Measurements from ENCODE around the gene SUGCT. TPM values are rescaled to one million over a fixed set of nuclear protein-coding genes. Genes with fewer than 3 reads are reported as not detected.

SUGCT gene
- total RNA-seq, 1 experiment from 2014 or later: 4.6 TPM

DNA sequence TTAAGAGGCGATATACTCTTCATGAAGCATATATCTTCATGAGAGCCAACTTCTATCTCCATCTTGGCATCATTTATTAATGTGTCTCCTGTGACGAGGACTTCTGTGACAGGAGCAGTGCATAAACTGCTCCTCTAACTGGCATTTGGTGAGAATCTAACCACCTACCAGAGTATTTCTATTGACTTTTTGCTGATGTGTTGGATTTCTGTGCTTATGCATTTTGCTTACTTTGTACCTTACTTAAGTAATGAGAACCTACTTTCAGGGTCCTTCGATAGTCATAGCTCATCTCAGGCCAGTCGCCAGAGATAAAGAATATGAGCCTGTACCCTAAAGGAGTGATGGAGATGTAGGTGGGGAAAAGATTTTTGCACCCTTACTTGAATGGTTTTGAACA lies 265.7 kb downstream of the SUGCT start:
- ChIA-PET CTCF (no interaction called here), POLR2A (no interaction called here)
- DNase-seq (ENCODE audit: low spot score): no peak
- H3K4me1 Mint-ChIP-seq: no peaks in the 10 kb centered on the region
- no peaks in the 10 kb centered on the region for H3K36me3 Mint-ChIP-seq
- H3K4me3 Mint-ChIP-seq: no peak overlapping the region
- TF ChIP-seq, protein P1, sequence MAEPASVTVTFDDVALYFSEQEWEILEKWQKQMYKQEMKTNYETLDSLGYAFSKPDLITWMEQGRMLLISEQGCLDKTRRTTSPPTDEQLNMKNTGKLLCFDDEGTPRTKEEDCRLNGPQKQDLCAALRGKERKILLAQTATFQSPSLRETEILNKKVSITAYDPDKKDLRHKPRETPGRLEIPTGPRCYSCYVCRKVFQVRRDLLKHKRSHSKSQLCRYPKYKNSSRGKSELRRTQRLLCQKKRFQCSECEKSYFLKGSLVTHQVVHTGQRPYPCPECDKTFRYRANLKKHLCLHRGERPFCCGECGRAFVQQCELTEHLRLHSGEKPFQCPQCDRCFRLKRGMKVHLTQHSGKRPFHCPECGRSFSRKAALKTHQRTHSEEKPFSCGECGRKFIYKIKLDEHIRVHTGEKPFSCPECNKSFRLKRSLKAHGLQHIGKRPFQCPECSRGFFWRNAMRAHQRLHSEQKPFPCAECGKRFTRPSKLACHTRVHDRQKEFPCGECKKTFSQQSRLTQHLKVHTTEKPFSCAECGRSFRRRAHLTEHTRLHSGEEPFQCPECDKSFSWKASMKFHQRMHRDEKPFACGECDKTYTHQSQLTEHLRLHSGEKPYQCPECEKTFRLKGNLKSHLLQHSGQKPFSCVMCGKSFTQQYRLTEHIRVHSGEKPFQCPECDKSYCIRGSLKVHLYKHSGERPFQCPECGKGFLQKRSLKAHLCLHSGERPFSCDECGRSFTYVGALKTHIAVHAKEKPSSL (CRISPR knock-in tag; conservative IDR thresholded peaks at IDR 0.05): no peak
- TF ChIP-seq ESRRA (CRISPR knock-in tag; IDR thresholded peaks at IDR 0.05; ENCODE audit: borderline replicate concordance): no peak
- no peak for TF ChIP-seq ZNF416 (CRISPR knock-in tag; IDR thresholded peaks at IDR 0.05)
- no peak for TF ChIP-seq TP53 (CRISPR knock-in tag; IDR thresholded peaks at IDR 0.05)
- TF ChIP-seq SP1 (CRISPR knock-in tag; conservative IDR thresholded peaks at IDR 0.05): no peak
- no peak for TF ChIP-seq TEAD1 (CRISPR knock-in tag; IDR thresholded peaks at IDR 0.05)
- no peak for TF ChIP-seq ZNF281 (CRISPR knock-in tag; IDR thresholded peaks at IDR 0.05)
- no peak for TF ChIP-seq SMAD4 (CRISPR knock-in tag; IDR thresholded peaks at IDR 0.05)
- TF ChIP-seq GRHL2 (CRISPR knock-in tag; IDR thresholded peaks at IDR 0.05; ENCODE audit: insufficient replicate concordance, severe bottlenecking): no peak
- no peak for TF ChIP-seq NFE2L1 (CRISPR knock-in tag; IDR thresholded peaks at IDR 0.05)
- no peak for TF ChIP-seq SOX15 (CRISPR knock-in tag; IDR thresholded peaks at IDR 0.05)
- TF ChIP-seq NR3C1 (CRISPR knock-in tag; conservative IDR thresholded peaks at IDR 0.05; ENCODE audit: low read depth): no peak
- TF ChIP-seq NR1H2 (CRISPR knock-in tag; IDR thresholded peaks at IDR 0.05): no peak
- no peak for TF ChIP-seq E2F1 (CRISPR knock-in tag; IDR thresholded peaks at IDR 0.05)
- TF ChIP-seq RELA (CRISPR knock-in tag; IDR thresholded peaks at IDR 0.05; ENCODE audit: borderline replicate concordance): no peak
- no peak for ATAC-seq
- no peaks in the 10 kb centered on the region for H3K27me3 Mint-ChIP-seq (ENCODE audit: low read depth)
- H3K27ac Mint-ChIP-seq: no peak overlapping the region
- H3K9me3 Mint-ChIP-seq: no peaks in the 10 kb centered on the region

DNA sequence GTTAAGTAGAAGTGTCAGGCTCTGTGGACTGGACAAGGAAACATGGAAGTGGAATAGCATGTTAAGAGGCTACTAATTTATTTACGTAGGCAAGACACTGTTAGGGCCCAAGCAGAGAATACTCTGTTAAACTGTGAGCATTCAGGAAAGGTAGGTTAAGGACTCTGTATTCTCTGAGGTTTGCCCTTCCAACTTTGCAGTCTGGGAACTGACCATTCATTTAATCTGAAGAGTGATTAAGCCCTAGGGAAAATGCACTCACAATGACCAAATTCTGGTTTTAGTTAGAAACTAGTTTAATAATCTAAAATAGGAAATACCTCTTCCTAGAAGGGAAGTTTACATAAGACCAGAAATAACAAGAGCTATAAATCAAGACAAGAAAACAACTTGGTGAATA lies 266.6 kb downstream of the SUGCT start:
- DNase-seq (ENCODE audit: low spot score) (no peak), ATAC-seq (no peak)
- H3K27me3 Mint-ChIP-seq (ENCODE audit: low read depth): no peaks in the 10 kb centered on the region
- TF ChIP-seq HMGA2 (CRISPR knock-in tag; IDR thresholded peaks at IDR 0.05): no peak
- no peak overlapping the region for H3K27ac Mint-ChIP-seq
- no peaks in the 10 kb centered on the region for H3K36me3 Mint-ChIP-seq
- no peaks in the 10 kb centered on the region for H3K9me3 Mint-ChIP-seq
- H3K4me1 Mint-ChIP-seq: no peaks in the 10 kb centered on the region
- CTCF ChIA-PET: no interaction called here
- POLR2A ChIA-PET: no interaction called here
- H3K4me3 Mint-ChIP-seq: no peak overlapping the region

DNA sequence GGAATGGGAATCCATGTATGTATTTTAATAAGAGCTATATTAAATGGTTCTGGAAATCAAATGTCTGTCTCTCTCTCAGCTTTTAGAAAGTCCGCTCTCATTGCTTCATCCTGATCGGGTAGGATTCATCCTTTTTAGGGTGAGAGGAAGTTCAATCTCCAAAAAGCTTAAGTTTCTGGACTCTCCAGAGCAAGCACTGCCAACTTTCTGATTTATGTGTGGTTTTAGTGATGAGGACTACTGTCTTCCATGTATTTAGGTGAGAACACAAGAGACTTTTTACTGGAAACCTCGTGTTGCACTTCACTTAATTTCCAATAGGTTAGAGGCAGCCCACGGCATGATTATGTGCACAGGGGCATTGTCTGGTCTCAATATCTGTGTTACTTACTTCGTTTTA lies 267.9 kb downstream of the SUGCT start:
- H3K27me3 Mint-ChIP-seq (ENCODE audit: low read depth): no peaks in the 10 kb centered on the region
- H3K4me1 Mint-ChIP-seq: no peaks in the 10 kb centered on the region
- DNase-seq (ENCODE audit: low spot score): no peak
- no peaks in the 10 kb centered on the region for H3K9me3 Mint-ChIP-seq
- H3K36me3 Mint-ChIP-seq: no peaks in the 10 kb centered on the region
- H3K4me3 Mint-ChIP-seq: no peak overlapping the region
- no peak overlapping the region for H3K27ac Mint-ChIP-seq
- POLR2A ChIA-PET: no interaction called here
- no peak for ATAC-seq
- CTCF ChIA-PET: no interaction called here
- TF ChIP-seq TP53 (CRISPR knock-in tag; IDR thresholded peaks at IDR 0.05) (no peak), AR (CRISPR knock-in tag; IDR thresholded peaks at IDR 0.05) (no peak), FOXJ3 (CRISPR knock-in tag; IDR thresholded peaks at IDR 0.05; ENCODE audit: borderline replicate concordance) (no peak), SOX15 (CRISPR knock-in tag; IDR thresholded peaks at IDR 0.05) (no peak), JUN (CRISPR knock-in tag; IDR thresholded peaks at IDR 0.05) (no peak), MYBL2 (CRISPR knock-in tag; IDR thresholded peaks at IDR 0.05) (no peak), CTCF (IDR thresholded peaks at IDR 0.05) (no peak)
- TF ChIP-seq, protein P2, sequence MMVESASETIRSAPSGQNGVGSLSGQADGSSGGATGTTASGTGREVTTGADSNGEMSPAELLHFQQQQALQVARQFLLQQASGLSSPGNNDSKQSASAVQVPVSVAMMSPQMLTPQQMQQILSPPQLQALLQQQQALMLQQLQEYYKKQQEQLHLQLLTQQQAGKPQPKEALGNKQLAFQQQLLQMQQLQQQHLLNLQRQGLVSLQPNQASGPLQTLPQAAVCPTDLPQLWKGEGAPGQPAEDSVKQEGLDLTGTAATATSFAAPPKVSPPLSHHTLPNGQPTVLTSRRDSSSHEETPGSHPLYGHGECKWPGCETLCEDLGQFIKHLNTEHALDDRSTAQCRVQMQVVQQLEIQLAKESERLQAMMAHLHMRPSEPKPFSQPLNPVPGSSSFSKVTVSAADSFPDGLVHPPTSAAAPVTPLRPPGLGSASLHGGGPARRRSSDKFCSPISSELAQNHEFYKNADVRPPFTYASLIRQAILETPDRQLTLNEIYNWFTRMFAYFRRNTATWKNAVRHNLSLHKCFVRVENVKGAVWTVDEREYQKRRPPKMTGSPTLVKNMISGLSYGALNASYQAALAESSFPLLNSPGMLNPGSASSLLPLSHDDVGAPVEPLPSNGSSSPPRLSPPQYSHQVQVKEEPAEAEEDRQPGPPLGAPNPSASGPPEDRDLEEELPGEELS (CRISPR knock-in tag; IDR thresholded peaks at IDR 0.05): no peak
